SK-N-SH (cell line): ENCODE data around the gene RAB23. TPM values are rescaled to one million over a fixed set of nuclear protein-coding genes. Genes with fewer than 3 reads are reported as not detected.

Experiments
- CTCF ChIA-PET: fragments of 300-600, 350-600 bp; formaldehyde crosslinking; extraction: SDS; loops from one replicate; lab custom pipeline; 2021; lab: Yijun Ruan, JAX
- POLR2A ChIA-PET: fragments of 350-600 bp; sonication (Branson Sonifier 250); formaldehyde crosslinking; extraction: SDS; loops from one replicate; lab custom pipeline; 2020; ENCODE audit warnings: antibody characterized with exemption, inconsistent platforms; lab: Yijun Ruan, JAX
- DNase-seq: peaks from one replicate; pipeline ENCODE4 v3.0.0; 2012
- H2AFZ ChIP-seq: fragments of 200-600 bp; sonication (generic); 2 replicates; pipeline ENCODE4 v1.8.1; 2016; ENCODE audit warnings: antibody characterized with exemption, mild to moderate bottlenecking, low read depth
- H3F3A ChIP-seq: fragments of 200-600 bp; sonication (generic); replicated peaks from 2 replicates; pipeline ENCODE3; 2016; ENCODE audit warnings: antibody characterized with exemption, mild to moderate bottlenecking; ENCODE audit not compliant: insufficient read depth
- H3K27ac ChIP-seq, 2 experiments: fragments of 200-500 bp in 1 of 2; fragments of 200-600 bp in 1 of 2; sonication (Bioruptor generic) in 1 of 2; sonication (generic), shearing (Covaris generic) in 1 of 2; 2 replicates each; pipeline versions ENCODE4 v1.5.1 to v1.6.1; 2014 to 2016; ENCODE audit warnings: low read depth in 2 of 2, inconsistent platforms in 1 of 2, low read length in 1 of 2, mild to moderate bottlenecking in 1 of 2, mixed read lengths in 1 of 2
- H3K27me3 ChIP-seq: fragments of 200-600 bp; sonication (generic), shearing (Covaris generic); 2 replicates; pipeline ENCODE4 v1.6.1; 2016; ENCODE audit warnings: mixed run types; ENCODE audit not compliant: insufficient read depth
- H3K36me3 ChIP-seq, 2 experiments: fragments of 200-500 bp in 1 of 2; fragments of 200-600 bp in 1 of 2; sonication (Bioruptor generic) in 1 of 2; sonication (generic) in 1 of 2; replicated peaks in 1 of 2; 2 replicates each; pipeline versions ENCODE3 to v1.5.1; 2014 to 2016; ENCODE audit warnings: low read length in 1 of 2, mild to moderate bottlenecking in 1 of 2; ENCODE audit not compliant: insufficient read depth in 2 of 2, control insufficient read depth in 1 of 2
- H3K4me1 ChIP-seq, 2 experiments: fragments of 200-500 bp in 1 of 2; fragments of 200-600 bp in 1 of 2; sonication (Bioruptor generic) in 1 of 2; sonication (generic), shearing (Covaris generic) in 1 of 2; 2 replicates each; pipeline versions ENCODE4 v1.5.1 to v1.6.1; 2014 to 2016; ENCODE audit warnings: low read depth in 1 of 2, low read length in 1 of 2, mixed run types in 1 of 2; ENCODE audit not compliant: insufficient read depth in 2 of 2, control insufficient read depth in 1 of 2
- H3K4me2 ChIP-seq: fragments of 200-600 bp; sonication (generic), shearing (Covaris generic); 2 replicates; pipeline ENCODE4 v1.6.1; 2017; ENCODE audit warnings: mixed run types
- H3K4me3 ChIP-seq, 2 experiments: fragments of 200-500 bp in 1 of 2; fragments of 200-600 bp in 1 of 2; sonication (Bioruptor generic) in 1 of 2; sonication (generic), shearing (Covaris generic) in 1 of 2; 2 replicates each; pipeline versions ENCODE4 v1.5.1 to v1.8.1; 2014 to 2016; ENCODE audit warnings: low read depth in 2 of 2, inconsistent platforms in 1 of 2, low read length in 1 of 2, mild to moderate bottlenecking in 1 of 2, mixed read lengths in 1 of 2, moderate library complexity in 1 of 2
- H3K79me2 ChIP-seq: fragments of 200-600 bp; sonication (generic); 2 replicates; pipeline ENCODE4 v1.8.1; 2017; ENCODE audit warnings: mild to moderate bottlenecking; ENCODE audit not compliant: insufficient read depth
- H3K9ac ChIP-seq: fragments of 200-600 bp; sonication (generic); 2 replicates; pipeline ENCODE4 v1.6.1; 2017; ENCODE audit warnings: mixed run types
- H3K9me2 ChIP-seq: fragments of 200-600 bp; sonication (generic); 2 replicates; pipeline ENCODE4 v1.6.1; 2017; ENCODE audit warnings: mixed run types
- H3K9me3 ChIP-seq: fragments of 200-600 bp; sonication (generic); 2 replicates; pipeline ENCODE4 v1.6.1; 2017; ENCODE audit warnings: mixed run types, mild to moderate bottlenecking, moderate library complexity
- H4K20me1 ChIP-seq: fragments of 200-600 bp; sonication (generic); 2 replicates; pipeline ENCODE4 v1.6.1; 2017; ENCODE audit warnings: mild to moderate bottlenecking, mixed run types; ENCODE audit not compliant: insufficient read depth
- CTCF ChIP-seq: fragments of 200-600 bp; sonication (generic); IDR thresholded peaks from 2 replicates; pipeline ENCODE4 v1.6.1; 2017; ENCODE audit warnings: antibody characterized with exemption, mild to moderate bottlenecking, moderate library complexity
- EZH2phosphoT487 ChIP-seq: fragments of 200-600 bp; sonication (generic); IDR thresholded peaks from 2 replicates; pipeline ENCODE4 v1.6.1; 2017; ENCODE audit warnings: low read depth, mixed run types, mild to moderate bottlenecking, antibody characterized with exemption, moderate library complexity, borderline replicate concordance
- FOSL2 ChIP-seq: IDR thresholded peaks from 2 replicates; pipeline ENCODE4 v1.4.0; 2012; ENCODE audit warnings: low read depth, mild to moderate bottlenecking, moderate library complexity, borderline replicate concordance
- FOXM1 ChIP-seq: IDR thresholded peaks from 2 replicates; pipeline ENCODE4 v1.4.0; 2012; ENCODE audit warnings: low read depth, mild to moderate bottlenecking
- JUND ChIP-seq: IDR thresholded peaks from 2 replicates; pipeline ENCODE4 v1.4.0; 2012
- MAX ChIP-seq: IDR thresholded peaks from 2 replicates; pipeline ENCODE4 v1.4.0; 2012; ENCODE audit warnings: low read depth
- MXI1 ChIP-seq: IDR thresholded peaks from 2 replicates; pipeline ENCODE4 v1.6.1; 2012; ENCODE audit warnings: mild to moderate bottlenecking, low read depth, low read length, improper control_type of control experiment
- PBX3 ChIP-seq: IDR thresholded peaks from 2 replicates; pipeline ENCODE4; 2012
- POLR2AphosphoS5 ChIP-seq: IDR thresholded peaks from 2 replicates; pipeline ENCODE4 v1.6.1; 2012; ENCODE audit warnings: low read depth, low read length
- REST ChIP-seq: IDR thresholded peaks from 2 replicates; pipeline ENCODE4 v1.6.1; 2012; ENCODE audit warnings: mild to moderate bottlenecking, low read depth, low read length, moderate library complexity
- RFX5 ChIP-seq: IDR thresholded peaks from 2 replicates; pipeline ENCODE4 v1.6.1; 2012; ENCODE audit warnings: mild to moderate bottlenecking, improper control_type of control experiment, low read length
- RXRA ChIP-seq: IDR thresholded peaks from 2 replicates; pipeline ENCODE4 v1.4.0; 2012; ENCODE audit warnings: low read depth, mild to moderate bottlenecking, borderline replicate concordance
- TAF1 ChIP-seq: IDR thresholded peaks from 2 replicates; pipeline ENCODE4 v1.6.1; 2012; ENCODE audit warnings: low read depth, mild to moderate bottlenecking, low read length, moderate library complexity, borderline replicate concordance
- TCF12 ChIP-seq: IDR thresholded peaks from 2 replicates; pipeline ENCODE4 v1.4.0; 2012
- USF1 ChIP-seq: IDR thresholded peaks from 2 replicates; pipeline ENCODE4 v1.4.0; 2012; ENCODE audit warnings: low read depth, borderline replicate concordance
- WGBS: methylation state at CpG from one replicate; pipeline ENCODE4 v1.1.6; 2017; ENCODE audit warnings: low lambda C conversion rate; 5-methylcytosine and 5-hydroxymethylcytosine counted together
- polyA plus RNA-seq, 3 experiments: library from polyadenylated mRNA; depleted of rRNA; stranded (reverse); fragments of >200 nt; gene quantifications; 2 replicates each; pipeline ENCODE4 v1.2.3, GENCODE V29; 2012

RAB23 gene
- polyA plus RNA-seq, 1 of the 3 experiments (the other 2 are of a cell fraction) = 6.6 TPM

GRCh38 chr6:57173886-57174510, 48.1 kb downstream of the RAB23 start:
- no peaks in the 10 kb centered on the region for H3K9me2 ChIP-seq
- no peaks in the 10 kb centered on the region for H3K27me3 ChIP-seq
- CTCF ChIA-PET = no interaction called here
- 48% methylated on average over 5 of the region's 5 CpGs for WGBS
- H3K4me2 ChIP-seq = peak overlapping the region; percentile 84
- H3K9ac ChIP-seq = peak overlapping the region; percentile 78; the same call in 1 of the 2 replicates
- TF ChIP-seq FOXM1 (no peak), FOSL2 (peak; percentile 56; the same call in 1 of the 2 replicates), RFX5 (no peak), POLR2AphosphoS5 (peak; percentile 31; the same call in 1 of the 2 replicates), TCF12 (peak; percentile 33; the same call in 1 of the 2 replicates), EZH2phosphoT487 (no peak), JUND (peak; percentile 48; the same call in 1 of the 2 replicates), MXI1 (no peak), PBX3 (no peak), MAX (peak; percentile 32; the same call in 1 of the 2 replicates)
- peaks cover 33% of the 10 kb centered on the region for H3F3A ChIP-seq
- H3K27ac ChIP-seq = peak overlapping the region; percentile 78 to 91
- peak; percentile 10 for DNase-seq
- peaks cover 64% of the 10 kb centered on the region for H3K79me2 ChIP-seq
- peaks cover 10 to 36% of the 10 kb centered on the region in 2 experiments for H3K36me3 ChIP-seq
- no peaks in the 10 kb centered on the region for H3K9me3 ChIP-seq
- POLR2A ChIA-PET = no interaction called here
- no peaks in the 10 kb centered on the region for H4K20me1 ChIP-seq
- H3K4me1 ChIP-seq = peaks cover 4 to 12% of the 10 kb centered on the region in 2 experiments; a peak in 3 of 4 replicates
- H3K4me3 ChIP-seq = peak overlapping the region; percentile 65 to 78
- H2AFZ ChIP-seq = no peak overlapping the region; the same call in 1 of the 2 replicates

GRCh38 chr6:57173056-57173885, 48.8 kb downstream of the RAB23 start:
- peaks cover 57% of the 10 kb centered on the region for H3K79me2 ChIP-seq
- H3K27ac ChIP-seq = peak overlapping the region; percentile 78 to 91
- H3K9me3 ChIP-seq = no peaks in the 10 kb centered on the region
- peak; percentile 36 for DNase-seq
- no peaks in the 10 kb centered on the region for H4K20me1 ChIP-seq
- ChIA-PET CTCF (no interaction called here), POLR2A (no interaction called here)
- TF ChIP-seq RXRA (no peak), MXI1 (no peak), TAF1 (no peak), RFX5 (no peak), FOSL2 (no peak), USF1 (no peak), REST (no peak), CTCF (no peak)
- H3K27me3 ChIP-seq = no peaks in the 10 kb centered on the region
- peak overlapping the region; percentile 84 for H3K4me2 ChIP-seq
- peaks cover 31% of the 10 kb centered on the region for H3F3A ChIP-seq
- H3K36me3 ChIP-seq = peaks cover 12 to 39% of the 10 kb centered on the region in 2 experiments
- WGBS = 29% methylated on average over 19 of the region's 19 CpGs
- peak overlapping the region; percentile 65 to 78 for H3K4me3 ChIP-seq
- H3K4me1 ChIP-seq = peaks cover 4 to 12% of the 10 kb centered on the region in 2 experiments; a peak in 3 of 4 replicates
- no peaks in the 10 kb centered on the region for H3K9me2 ChIP-seq
- peak overlapping the region; percentile 58 for H2AFZ ChIP-seq
- peak overlapping the region; percentile 78 for H3K9ac ChIP-seq
